ENCODE results near the gene CCDC201. TPM values are rescaled to one million over a fixed set of nuclear protein-coding genes. Genes with fewer than 3 reads are reported as not detected.

CCDC201 gene
- total RNA-seq, 4 donors from 2014 or later = not detected

GRCh38 chr7:45878457-45879144 lies 5.7 kb upstream of the CCDC201 start:
- no peak overlapping the region for H3K27ac ChIP-seq
- TF ChIP-seq EP300 (IDR thresholded peaks at IDR 0.05) = no peak
- TF ChIP-seq POLR2A (IDR thresholded peaks at IDR 0.05) = no peak
- no peak for TF ChIP-seq CTCF (IDR thresholded peaks at IDR 0.05)
- no peaks in the 10 kb centered on the region for H3K36me3 ChIP-seq
- peaks cover 0 to 4% of the 10 kb centered on the region in 2 donors for H3K27me3 ChIP-seq
- H3K9me3 ChIP-seq = peaks cover 0 to 32% (median 0%) of the 10 kb centered on the region in 4 donors
- H3K4me3 ChIP-seq = no peak overlapping the region
- no peaks in the 10 kb centered on the region for H3K4me1 ChIP-seq
- no peak for DNase-seq (ENCODE audit: low spot score in 2 of 2)
- WGBS, 2 donors = 22 to 23% methylated on average over 3 of the region's 3 CpGs

GRCh38 chr7:45876519-45876918 lies 3.6 kb upstream of the CCDC201 start:
- no peaks in the 10 kb centered on the region for H3K36me3 ChIP-seq
- 76 to 90% methylated on average over 1 to 2 of the region's 2 CpGs for WGBS, 2 donors
- TF ChIP-seq POLR2A (IDR thresholded peaks at IDR 0.05) = no peak
- no peak for TF ChIP-seq EP300 (IDR thresholded peaks at IDR 0.05)
- TF ChIP-seq CTCF (IDR thresholded peaks at IDR 0.05) = no peak
- no peak overlapping the region for H3K27ac ChIP-seq
- no peaks in the 10 kb centered on the region for H3K27me3 ChIP-seq
- H3K4me1 ChIP-seq = no peaks in the 10 kb centered on the region
- no peak overlapping the region for H3K4me3 ChIP-seq
- no peak for DNase-seq (ENCODE audit: low spot score in 2 of 2)
- H3K9me3 ChIP-seq = peaks cover 0 to 32% (median 0%) of the 10 kb centered on the region in 4 donors

- Histone ChIP-seq H3K4me1 (no peaks in the 10 kb centered on the region), H3K36me3 (no peaks in the 10 kb centered on the region), H3K4me3 (no peak overlapping the region), H3K27ac (no peak overlapping the region), H3K27me3 (no peaks in the 10 kb centered on the region), H3K9me3 (peaks cover 0 to 30% (median 0%) of the 10 kb centered on the region in 4 donors)
- 89 to 90% methylated on average over 7 to 8 of the region's 8 CpGs for WGBS, 2 donors
- no peak for DNase-seq (ENCODE audit: low spot score in 2 of 2)
- TF ChIP-seq POLR2A (IDR thresholded peaks at IDR 0.05) (no peak), CTCF (IDR thresholded peaks at IDR 0.05) (no peak), EP300 (IDR thresholded peaks at IDR 0.05) (no peak)
Measured at GRCh38 chr7:45874408-45875131, 1.7 kb upstream of the CCDC201 start.

- H3K4me1 ChIP-seq = no peaks in the 10 kb centered on the region
- H3K36me3 ChIP-seq = no peaks in the 10 kb centered on the region
- H3K27ac ChIP-seq = no peak overlapping the region
- no peak for DNase-seq (ENCODE audit: low spot score in 2 of 2)
- no peaks in the 10 kb centered on the region for H3K27me3 ChIP-seq
- TF ChIP-seq CTCF (IDR thresholded peaks at IDR 0.05) = no peak
- no peak for TF ChIP-seq POLR2A (IDR thresholded peaks at IDR 0.05)
- TF ChIP-seq EP300 (IDR thresholded peaks at IDR 0.05) = no peak
- WGBS, 2 donors = 72 to 76% methylated on average over 6 of the region's 6 CpGs
- H3K9me3 ChIP-seq = peaks cover 0 to 18% (median 0%) of the 10 kb centered on the region in 4 donors
- H3K4me3 ChIP-seq = no peak overlapping the region
Measured at GRCh38 chr7:45873355-45873754, 473 bp upstream of the CCDC201 start.

Measured in tibial nerve (tissue), 4 donors.